ENCODE measurements around the gene CT45A9. TPM values are rescaled to one million over a fixed set of nuclear protein-coding genes. Genes with fewer than 3 reads are reported as not detected.
"Not testable (repeated sequence)": the region's sequence is repeated elsewhere in the genome, so short reads cannot be mapped to it uniquely, and the experiment has no call there.

CT45A9 gene, protein sequence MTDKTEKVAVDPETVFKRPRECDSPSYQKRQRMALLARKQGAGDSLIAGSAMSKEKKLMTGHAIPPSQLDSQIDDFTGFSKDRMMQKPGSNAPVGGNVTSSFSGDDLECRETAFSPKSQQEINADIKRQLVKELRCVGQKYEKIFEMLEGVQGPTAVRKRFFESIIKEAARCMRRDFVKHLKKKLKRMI
- not detected for polyA plus RNA-seq

DNA sequence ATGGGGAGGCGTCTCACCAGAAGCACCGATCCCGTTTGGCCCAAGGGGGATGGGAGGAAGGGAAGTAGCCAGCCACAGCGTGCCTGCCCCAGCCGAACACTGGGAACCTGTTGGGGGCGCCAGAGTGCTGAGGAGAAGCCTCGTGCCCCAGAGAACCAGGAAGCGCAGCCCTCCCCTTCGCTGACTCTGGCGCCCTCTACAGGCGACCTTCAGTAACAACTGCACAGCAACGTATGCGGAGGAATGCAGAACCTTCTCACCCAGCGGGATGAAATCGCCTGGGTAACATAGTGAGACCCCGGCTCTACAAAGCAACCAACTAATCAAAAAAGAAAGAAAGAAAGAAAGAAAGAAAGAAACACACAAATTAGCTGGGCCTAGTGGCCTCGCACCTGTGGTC, at the start of gene CT45A9:
Gene CT45A9 (minus strand): TSS at position 101 of the 400 bp plus-strand sequence. CDS start 3,751 bp downstream, outside the sequence.
- H3K27ac ChIP-seq (ENCODE audit: low read depth in 2 of 2, low read length in 1 of 2); H3K9me3 ChIP-seq (ENCODE audit: control insufficient read depth in 2 of 2, insufficient read depth in 1 of 2, low read depth in 1 of 2, low read length in 1 of 2); H3K27me3 ChIP-seq (ENCODE audit: control insufficient read depth in 1 of 2, insufficient read depth in 2 of 2, low read length in 2 of 2); H3K4me3 ChIP-seq (ENCODE audit: low read depth in 1 of 2, low read length in 2 of 2); H3K4me1 ChIP-seq (ENCODE audit: control insufficient read depth in 2 of 2, insufficient read depth in 2 of 2, low read length in 1 of 2); H3K36me3 ChIP-seq (ENCODE audit: control insufficient read depth in 2 of 2, insufficient read depth in 2 of 2, low read length in 1 of 2): not testable (repeated sequence)
- WGBS, 2 donors: no CpG with 5 or more reads among the region's 17 CpGs

- not testable (repeated sequence) for H3K9me3 ChIP-seq (ENCODE audit: control insufficient read depth in 2 of 2, insufficient read depth in 1 of 2, low read depth in 1 of 2, low read length in 1 of 2); H3K4me1 ChIP-seq (ENCODE audit: control insufficient read depth in 2 of 2, insufficient read depth in 2 of 2, low read length in 1 of 2); H3K36me3 ChIP-seq (ENCODE audit: control insufficient read depth in 2 of 2, insufficient read depth in 2 of 2, low read length in 1 of 2); H3K4me3 ChIP-seq (ENCODE audit: low read depth in 1 of 2, low read length in 2 of 2); H3K27ac ChIP-seq (ENCODE audit: low read depth in 2 of 2, low read length in 1 of 2); H3K27me3 ChIP-seq (ENCODE audit: control insufficient read depth in 1 of 2, insufficient read depth in 2 of 2, low read length in 2 of 2)
- WGBS, 2 donors: 38 to 40% methylated on average over 1 of the region's 1 CpG
Measured at GRCh38 chrX:135920516-135920915, 48.9 kb upstream of the CT45A9 start.

DNA sequence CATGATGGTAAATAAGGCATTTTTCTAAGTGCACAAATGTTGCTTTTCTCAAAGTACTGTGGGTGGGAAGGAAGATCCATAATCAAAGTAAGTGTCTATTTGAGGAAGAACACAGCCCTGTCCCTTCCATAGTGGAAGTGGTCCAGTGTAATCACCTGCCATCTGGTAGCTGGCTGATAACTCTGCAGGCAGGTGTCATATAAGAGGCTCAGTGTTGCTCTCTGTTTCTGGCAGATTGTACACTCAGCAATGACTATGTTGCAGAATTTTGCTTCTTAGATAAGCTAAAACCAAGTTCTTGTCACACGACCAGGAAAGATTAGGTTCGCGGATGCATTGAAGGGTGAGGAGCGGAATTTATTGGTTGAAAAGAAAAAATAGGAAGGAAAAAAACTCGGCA, 42.8 kb upstream of the CT45A9 start:
- Histone ChIP-seq H3K36me3 (ENCODE audit: control insufficient read depth in 2 of 2, insufficient read depth in 2 of 2, low read length in 1 of 2) (no peaks in the 10 kb centered on the region), H3K27ac (ENCODE audit: low read depth in 2 of 2, low read length in 1 of 2) (no peak overlapping the region), H3K9me3 (ENCODE audit: control insufficient read depth in 2 of 2, insufficient read depth in 1 of 2, low read depth in 1 of 2, low read length in 1 of 2) (no peaks in the 10 kb centered on the region), H3K4me1 (ENCODE audit: control insufficient read depth in 2 of 2, insufficient read depth in 2 of 2, low read length in 1 of 2) (no peaks in the 10 kb centered on the region), H3K4me3 (ENCODE audit: low read depth in 1 of 2, low read length in 2 of 2) (no peak overlapping the region), H3K27me3 (ENCODE audit: control insufficient read depth in 1 of 2, insufficient read depth in 2 of 2, low read length in 2 of 2) (peaks cover 0 to 4% of the 10 kb centered on the region in 2 donors)
- WGBS, 2 donors: 90 to 93% methylated on average over 5 of the region's 5 CpGs

- H3K9me3 ChIP-seq (ENCODE audit: control insufficient read depth in 2 of 2, insufficient read depth in 1 of 2, low read depth in 1 of 2, low read length in 1 of 2): no peaks in the 10 kb centered on the region
- H3K27ac ChIP-seq (ENCODE audit: low read depth in 2 of 2, low read length in 1 of 2): no peak overlapping the region
- no peaks in the 10 kb centered on the region for H3K4me1 ChIP-seq (ENCODE audit: control insufficient read depth in 2 of 2, insufficient read depth in 2 of 2, low read length in 1 of 2)
- H3K27me3 ChIP-seq (ENCODE audit: control insufficient read depth in 1 of 2, insufficient read depth in 2 of 2, low read length in 2 of 2): peaks cover 0 to 4% of the 10 kb centered on the region in 2 donors
- 73% methylated on average over 5 of the region's 5 CpGs for WGBS, 2 donors
- no peaks in the 10 kb centered on the region for H3K36me3 ChIP-seq (ENCODE audit: control insufficient read depth in 2 of 2, insufficient read depth in 2 of 2, low read length in 1 of 2)
- H3K4me3 ChIP-seq (ENCODE audit: low read depth in 1 of 2, low read length in 2 of 2): no peak overlapping the region
Measured at GRCh38 chrX:135910251-135910650, 38.6 kb upstream of the CT45A9 start.

GRCh38 chrX:135893294-135893817, 21.7 kb upstream of the CT45A9 start, which contains the start of the genes CT45A10 and SAGE1:
CT45A10 (minus strand) TSS chrX:135893444; CDS start chrX:135885344, 8,100 bp downstream.
SAGE1 (plus strand) TSS chrX:135893716; CDS start chrX:135896243, 2,527 bp downstream.
- WGBS, 2 donors: 88 to 90% methylated on average over 22 of the region's 22 CpGs
- no peak within 1 kb of the TSS for H3K27ac ChIP-seq (ENCODE audit: low read depth in 2 of 2, low read length in 1 of 2)
- H3K27me3 ChIP-seq (ENCODE audit: control insufficient read depth in 1 of 2, insufficient read depth in 2 of 2, low read length in 2 of 2): no peaks in the 10 kb centered on the region
- no peaks in the 10 kb centered on the region for H3K36me3 ChIP-seq (ENCODE audit: control insufficient read depth in 2 of 2, insufficient read depth in 2 of 2, low read length in 1 of 2)
- H3K9me3 ChIP-seq (ENCODE audit: control insufficient read depth in 2 of 2, insufficient read depth in 1 of 2, low read depth in 1 of 2, low read length in 1 of 2): peaks cover 0 to 11% of the 10 kb centered on the region in 2 donors
- no peaks in the 10 kb centered on the region for H3K4me1 ChIP-seq (ENCODE audit: control insufficient read depth in 2 of 2, insufficient read depth in 2 of 2, low read length in 1 of 2)
- no peak within 1 kb of the TSS for H3K4me3 ChIP-seq (ENCODE audit: low read depth in 1 of 2, low read length in 2 of 2)

GRCh38 chrX:135892781-135893180, 21.2 kb upstream of the CT45A9 start:
- no peaks in the 10 kb centered on the region for H3K4me1 ChIP-seq (ENCODE audit: control insufficient read depth in 2 of 2, insufficient read depth in 2 of 2, low read length in 1 of 2)
- H3K9me3 ChIP-seq (ENCODE audit: control insufficient read depth in 2 of 2, insufficient read depth in 1 of 2, low read depth in 1 of 2, low read length in 1 of 2): peaks cover 0 to 11% of the 10 kb centered on the region in 2 donors
- H3K36me3 ChIP-seq (ENCODE audit: control insufficient read depth in 2 of 2, insufficient read depth in 2 of 2, low read length in 1 of 2): no peaks in the 10 kb centered on the region
- H3K27me3 ChIP-seq (ENCODE audit: control insufficient read depth in 1 of 2, insufficient read depth in 2 of 2, low read length in 2 of 2): no peaks in the 10 kb centered on the region
- H3K4me3 ChIP-seq (ENCODE audit: low read depth in 1 of 2, low read length in 2 of 2): no peak overlapping the region
- no peak overlapping the region for H3K27ac ChIP-seq (ENCODE audit: low read depth in 2 of 2, low read length in 1 of 2)
- WGBS, 2 donors: 84 to 93% methylated on average over 11 of the region's 11 CpGs

- 88 to 89% methylated on average over 14 of the region's 14 CpGs for WGBS, 2 donors
- H3K9me3 ChIP-seq (ENCODE audit: control insufficient read depth in 2 of 2, insufficient read depth in 1 of 2, low read depth in 1 of 2, low read length in 1 of 2): peaks cover 0 to 11% of the 10 kb centered on the region in 2 donors
- H3K36me3 ChIP-seq (ENCODE audit: control insufficient read depth in 2 of 2, insufficient read depth in 2 of 2, low read length in 1 of 2): no peaks in the 10 kb centered on the region
- no peaks in the 10 kb centered on the region for H3K27me3 ChIP-seq (ENCODE audit: control insufficient read depth in 1 of 2, insufficient read depth in 2 of 2, low read length in 2 of 2)
- no peaks in the 10 kb centered on the region for H3K4me1 ChIP-seq (ENCODE audit: control insufficient read depth in 2 of 2, insufficient read depth in 2 of 2, low read length in 1 of 2)
- H3K4me3 ChIP-seq (ENCODE audit: low read depth in 1 of 2, low read length in 2 of 2): no peak overlapping the region
- H3K27ac ChIP-seq (ENCODE audit: low read depth in 2 of 2, low read length in 1 of 2): no peak overlapping the region
Measured at GRCh38 chrX:135890087-135890585, 18.5 kb upstream of the CT45A9 start.

DNA sequence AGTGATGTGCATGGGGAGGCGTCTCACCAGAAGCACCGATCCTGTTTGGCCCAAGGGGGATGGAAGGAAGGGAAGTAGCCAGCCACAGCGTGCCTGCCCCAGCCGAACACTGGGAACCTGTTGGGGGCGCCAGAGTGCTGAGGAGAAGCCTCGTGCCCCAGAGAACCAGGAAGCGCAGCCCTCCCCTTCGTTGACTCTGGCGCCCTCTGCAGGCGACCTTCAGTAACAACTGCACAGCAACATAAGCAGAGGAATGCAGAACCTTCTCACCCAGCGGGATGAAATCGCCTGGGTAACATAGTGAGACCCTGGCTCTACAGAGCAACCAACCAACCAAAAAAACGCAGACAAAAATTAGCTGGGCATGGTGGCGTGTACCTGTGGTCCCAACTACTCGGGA, 17.4 kb upstream of the CT45A9 start:
- H3K4me3 ChIP-seq (ENCODE audit: low read depth in 1 of 2, low read length in 2 of 2); H3K27ac ChIP-seq (ENCODE audit: low read depth in 2 of 2, low read length in 1 of 2); H3K27me3 ChIP-seq (ENCODE audit: control insufficient read depth in 1 of 2, insufficient read depth in 2 of 2, low read length in 2 of 2); H3K4me1 ChIP-seq (ENCODE audit: control insufficient read depth in 2 of 2, insufficient read depth in 2 of 2, low read length in 1 of 2); H3K36me3 ChIP-seq (ENCODE audit: control insufficient read depth in 2 of 2, insufficient read depth in 2 of 2, low read length in 1 of 2): not testable (repeated sequence)
- peaks cover 0 to 11% of the 10 kb centered on the region in 2 donors for H3K9me3 ChIP-seq (ENCODE audit: control insufficient read depth in 2 of 2, insufficient read depth in 1 of 2, low read depth in 1 of 2, low read length in 1 of 2)
- WGBS, 2 donors: 65 to 78% methylated on average over 11 to 14 of the region's 15 CpGs

DNA sequence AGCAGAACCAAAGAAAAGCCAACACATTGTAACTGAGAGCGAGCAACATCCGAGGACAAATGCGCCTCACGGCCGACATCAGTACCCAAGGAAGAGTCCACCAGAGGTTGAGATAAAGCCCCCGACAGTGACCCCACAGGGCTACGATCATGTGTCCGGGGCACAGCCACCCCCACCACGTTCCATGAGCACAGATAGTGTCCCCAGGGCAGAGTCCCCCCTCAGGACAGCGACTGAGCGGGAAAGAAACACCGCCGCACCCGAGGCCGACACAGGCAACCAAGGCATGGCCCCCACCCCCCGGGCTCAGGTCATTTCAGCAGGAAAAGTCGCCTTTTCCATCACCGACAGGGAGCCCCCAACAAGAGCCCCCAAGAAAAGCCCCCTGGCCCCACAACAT, 16.6 kb upstream of the CT45A9 start:
- H3K9me3 ChIP-seq (ENCODE audit: control insufficient read depth in 2 of 2, insufficient read depth in 1 of 2, low read depth in 1 of 2, low read length in 1 of 2): peaks cover 0 to 10% of the 10 kb centered on the region in 2 donors
- not testable (repeated sequence) for H3K36me3 ChIP-seq (ENCODE audit: control insufficient read depth in 2 of 2, insufficient read depth in 2 of 2, low read length in 1 of 2); H3K4me3 ChIP-seq (ENCODE audit: low read depth in 1 of 2, low read length in 2 of 2); H3K27ac ChIP-seq (ENCODE audit: low read depth in 2 of 2, low read length in 1 of 2); H3K4me1 ChIP-seq (ENCODE audit: control insufficient read depth in 2 of 2, insufficient read depth in 2 of 2, low read length in 1 of 2); H3K27me3 ChIP-seq (ENCODE audit: control insufficient read depth in 1 of 2, insufficient read depth in 2 of 2, low read length in 2 of 2)
- WGBS, 2 donors: 89 to 93% methylated on average over 10 of the region's 18 CpGs

DNA sequence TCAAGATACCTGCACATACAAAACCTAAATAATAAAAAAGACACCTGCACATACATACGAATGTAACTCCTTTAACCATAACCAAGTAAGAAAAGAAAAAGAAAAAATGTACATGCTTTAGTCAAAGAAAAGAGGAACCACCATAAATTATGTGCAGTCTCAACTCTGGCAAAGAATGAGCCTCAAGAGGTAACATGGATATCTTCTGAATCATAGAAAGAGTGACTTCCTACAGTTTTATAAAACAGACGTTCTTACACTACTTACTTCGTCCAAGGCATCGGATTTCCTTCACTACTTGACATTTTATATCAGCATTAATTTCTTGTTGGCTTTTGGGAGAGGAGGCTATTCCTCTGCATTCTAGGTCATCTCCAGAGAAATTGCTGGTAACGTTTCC, 11.1 kb upstream of the CT45A9 start:
- 53 to 58% methylated on average over 4 of the region's 5 CpGs for WGBS, 2 donors
- not testable (repeated sequence) for H3K4me1 ChIP-seq (ENCODE audit: control insufficient read depth in 2 of 2, insufficient read depth in 2 of 2, low read length in 1 of 2); H3K4me3 ChIP-seq (ENCODE audit: low read depth in 1 of 2, low read length in 2 of 2); H3K36me3 ChIP-seq (ENCODE audit: control insufficient read depth in 2 of 2, insufficient read depth in 2 of 2, low read length in 1 of 2); H3K27me3 ChIP-seq (ENCODE audit: control insufficient read depth in 1 of 2, insufficient read depth in 2 of 2, low read length in 2 of 2); H3K27ac ChIP-seq (ENCODE audit: low read depth in 2 of 2, low read length in 1 of 2); H3K9me3 ChIP-seq (ENCODE audit: control insufficient read depth in 2 of 2, insufficient read depth in 1 of 2, low read depth in 1 of 2, low read length in 1 of 2)

Measured in esophagus (tissue), 2 donors.